Left ventricle myocardium inferior (tissue), 1 donor: ENCODE measurements around the gene GLIS2. TPM values are rescaled to one million over a fixed set of nuclear protein-coding genes. Genes with fewer than 3 reads are reported as not detected.

Experiments used
- DNase-seq: peaks from one replicate; pipeline ENCODE4 v3.0.0-alpha.2; 2020
- H3K27ac ChIP-seq: fragments of 200-600 bp; replicated peaks from 2 replicates; pipeline ENCODE4 v1.8.0; 2021
- H3K27me3 ChIP-seq: fragments of 200-600 bp; 2 replicates; pipeline ENCODE4 v1.8.0; 2021; ENCODE audit warnings: low read depth
- H3K36me3 ChIP-seq: fragments of 200-600 bp; 2 replicates; pipeline ENCODE4 v1.8.0; 2021
- H3K4me1 ChIP-seq: fragments of 200-600 bp; 2 replicates; pipeline ENCODE4 v1.8.0; 2021
- H3K4me3 ChIP-seq: fragments of 200-600 bp; 2 replicates; pipeline ENCODE4 v1.8.0; 2021; ENCODE audit warnings: mild to moderate bottlenecking, moderate library complexity
- H3K9me3 ChIP-seq: fragments of 200-600 bp; replicated peaks from 2 replicates; pipeline ENCODE4 v1.8.0; 2021
- intact Hi-C: fragments of 100-400 bp; cut with micrococcal nuclease; formaldehyde crosslinking; loops from one replicate; pipeline ENCODE4 v1.11.0; 2022
- total RNA-seq: library from RNA; stranded (reverse); fragmentation: NEBNext Ultra II Directional; extraction: Animal tissue kit (Norgen Biotek cat#: 25700); gene quantifications from one replicate; pipeline ENCODE4 v1.2.1, GENCODE V29; 2021
- TF ChIP-seq, protein P1 (sequence below): fragments of 200-600 bp; IDR thresholded peaks from 2 replicates; pipeline ENCODE4 v1.8.0; 2021; ENCODE audit warnings: antibody characterized with exemption, mild to moderate bottlenecking, borderline replicate concordance
- donor health status: DM: no; HTN: yes; CAD: no; lungs with severe emphysema.

GLIS2 gene
- total RNA-seq, 1 donor from 2014 or later, result 17.2 TPM

DNA sequence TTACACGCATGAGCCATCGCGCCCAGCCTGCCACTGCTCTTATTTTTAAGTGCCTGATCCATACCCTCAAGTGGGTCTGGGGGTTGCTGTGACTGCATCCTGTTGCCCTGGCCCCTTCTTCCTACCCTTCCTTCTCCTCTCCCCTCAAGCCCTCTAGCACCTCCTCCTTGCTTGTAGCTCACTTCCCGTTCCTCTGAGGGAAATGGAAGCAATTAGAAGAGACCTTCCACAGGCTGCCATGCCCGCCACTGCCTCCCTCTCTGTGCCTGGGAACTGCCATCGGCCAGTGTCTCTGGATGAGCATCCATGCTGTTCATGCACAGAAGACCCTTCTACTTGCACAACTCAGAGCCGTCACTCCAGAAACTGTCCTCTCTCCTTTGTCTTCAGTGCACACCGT lies 32.4 kb upstream of the GLIS2 start:
- H3K4me3 ChIP-seq, result no peak overlapping the region
- no peaks in the 10 kb centered on the region for H3K27me3 ChIP-seq
- H3K4me1 ChIP-seq, result peaks cover 6% of the 10 kb centered on the region
- intact Hi-C loops, result no loop called here
- no peak for DNase-seq
- H3K36me3 ChIP-seq, result no peaks in the 10 kb centered on the region
- no peak overlapping the region for H3K27ac ChIP-seq
- TF ChIP-seq, protein P1, sequence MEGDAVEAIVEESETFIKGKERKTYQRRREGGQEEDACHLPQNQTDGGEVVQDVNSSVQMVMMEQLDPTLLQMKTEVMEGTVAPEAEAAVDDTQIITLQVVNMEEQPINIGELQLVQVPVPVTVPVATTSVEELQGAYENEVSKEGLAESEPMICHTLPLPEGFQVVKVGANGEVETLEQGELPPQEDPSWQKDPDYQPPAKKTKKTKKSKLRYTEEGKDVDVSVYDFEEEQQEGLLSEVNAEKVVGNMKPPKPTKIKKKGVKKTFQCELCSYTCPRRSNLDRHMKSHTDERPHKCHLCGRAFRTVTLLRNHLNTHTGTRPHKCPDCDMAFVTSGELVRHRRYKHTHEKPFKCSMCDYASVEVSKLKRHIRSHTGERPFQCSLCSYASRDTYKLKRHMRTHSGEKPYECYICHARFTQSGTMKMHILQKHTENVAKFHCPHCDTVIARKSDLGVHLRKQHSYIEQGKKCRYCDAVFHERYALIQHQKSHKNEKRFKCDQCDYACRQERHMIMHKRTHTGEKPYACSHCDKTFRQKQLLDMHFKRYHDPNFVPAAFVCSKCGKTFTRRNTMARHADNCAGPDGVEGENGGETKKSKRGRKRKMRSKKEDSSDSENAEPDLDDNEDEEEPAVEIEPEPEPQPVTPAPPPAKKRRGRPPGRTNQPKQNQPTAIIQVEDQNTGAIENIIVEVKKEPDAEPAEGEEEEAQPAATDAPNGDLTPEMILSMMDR, result no peak
- H3K9me3 ChIP-seq, result no peaks in the 10 kb centered on the region

DNA sequence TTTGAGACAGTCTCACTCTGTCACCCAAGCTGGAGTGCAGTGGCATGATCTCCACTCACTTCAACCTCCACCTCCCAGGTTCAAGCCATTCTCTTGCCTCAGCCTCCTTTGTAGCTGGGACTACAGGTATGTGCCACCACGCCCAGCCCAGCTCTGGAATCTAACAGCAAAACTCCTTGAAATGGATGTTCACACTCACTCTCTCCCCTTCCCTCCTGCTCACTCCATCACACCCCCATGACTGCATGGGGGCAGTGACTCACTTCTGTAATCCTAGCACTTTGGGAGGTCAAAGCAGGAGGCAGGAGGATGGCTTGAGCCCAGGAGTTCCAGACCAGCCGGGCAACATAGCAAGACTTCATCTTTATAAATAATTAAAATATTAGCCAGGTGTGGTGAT lies 31.9 kb upstream of the GLIS2 start:
- Histone ChIP-seq H3K4me1 (peaks cover 10% of the 10 kb centered on the region), H3K36me3 (no peaks in the 10 kb centered on the region), H3K4me3 (no peak overlapping the region), H3K27me3 (no peaks in the 10 kb centered on the region), H3K27ac (no peak overlapping the region), H3K9me3 (no peaks in the 10 kb centered on the region)
- TF ChIP-seq, protein P1, result no peak
- intact Hi-C loops, result no loop called here
- no peak for DNase-seq

DNA sequence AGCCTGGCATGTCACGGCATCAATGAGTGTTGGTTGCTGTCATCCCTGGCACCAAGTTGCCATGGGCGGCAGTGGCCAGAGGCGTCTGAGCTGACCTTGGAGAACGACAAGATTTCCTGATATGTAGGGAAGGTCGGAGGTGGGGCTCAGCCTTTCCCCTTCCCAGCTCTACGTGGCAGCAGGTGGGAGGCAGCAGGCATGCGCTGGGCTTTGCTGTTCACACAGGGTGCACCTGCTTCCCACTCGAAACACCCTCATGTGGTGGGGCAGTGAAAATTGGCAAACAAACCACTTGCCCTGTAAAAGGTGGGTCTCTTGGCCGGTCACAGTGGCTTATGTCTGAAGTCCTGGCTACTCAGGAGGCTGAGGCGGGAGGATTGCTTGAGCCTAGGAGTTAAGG lies 30.7 kb upstream of the GLIS2 start:
- intact Hi-C loops, result loop anchor here (5.0 kb wide), 1 partner anchor 47 kb away; no protein-coding TSS in a partner anchor
- no peak overlapping the region for H3K27ac ChIP-seq
- peaks cover 10% of the 10 kb centered on the region for H3K4me1 ChIP-seq
- H3K27me3 ChIP-seq, result no peaks in the 10 kb centered on the region
- TF ChIP-seq, protein P1, result no peak
- DNase-seq, result no peak
- no peaks in the 10 kb centered on the region for H3K36me3 ChIP-seq
- H3K9me3 ChIP-seq, result no peaks in the 10 kb centered on the region
- H3K4me3 ChIP-seq, result no peak overlapping the region

DNA sequence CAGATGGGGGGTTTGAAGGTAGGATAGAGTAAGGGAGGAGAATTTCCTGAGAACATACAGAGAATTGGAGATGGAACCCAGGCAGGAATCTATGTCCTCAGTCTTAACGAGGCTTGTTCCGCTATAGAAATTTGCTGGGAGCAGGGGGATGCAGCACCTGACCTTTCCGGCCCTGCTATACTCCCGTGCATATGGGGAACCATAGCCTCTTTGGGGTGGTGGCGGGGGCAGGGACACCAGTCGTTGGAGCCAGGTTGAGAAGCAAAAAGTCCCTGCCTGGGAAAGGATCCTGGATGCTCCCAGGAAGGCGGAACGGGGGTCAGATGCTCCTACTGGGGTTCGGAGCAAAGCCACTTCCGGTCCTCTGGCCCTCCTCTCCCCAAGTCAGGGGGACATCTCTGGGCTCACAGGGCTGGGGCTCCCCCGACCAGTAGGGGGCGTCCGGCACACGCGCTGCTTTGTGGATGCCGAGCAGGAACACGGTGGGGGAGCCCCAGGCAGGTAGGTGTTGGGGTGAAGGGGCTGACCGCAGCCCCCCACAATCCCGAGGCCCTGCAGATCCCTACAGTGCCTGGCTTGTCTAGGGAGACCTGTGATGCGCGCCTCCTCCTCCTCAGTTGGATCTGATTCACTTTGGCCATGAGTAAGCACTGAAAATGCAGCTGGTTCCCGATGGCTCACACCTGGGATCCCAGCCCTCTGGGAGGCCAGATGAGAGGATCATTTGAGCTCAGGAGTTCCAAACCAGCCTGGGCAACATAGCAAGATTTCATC lies 27.5 kb upstream of the GLIS2 start:
- Histone ChIP-seq H3K4me3 (no peak overlapping the region), H3K9me3 (no peaks in the 10 kb centered on the region), H3K27ac (no peak overlapping the region), H3K27me3 (no peaks in the 10 kb centered on the region), H3K36me3 (no peaks in the 10 kb centered on the region), H3K4me1 (peaks cover 31% of the 10 kb centered on the region)
- intact Hi-C loops, result loop anchor here (5.0 kb wide), 1 partner anchor 44 kb away; no protein-coding TSS in a partner anchor
- DNase-seq, result peak; percentile 73
- TF ChIP-seq, protein P1, result peak; percentile 97

DNA sequence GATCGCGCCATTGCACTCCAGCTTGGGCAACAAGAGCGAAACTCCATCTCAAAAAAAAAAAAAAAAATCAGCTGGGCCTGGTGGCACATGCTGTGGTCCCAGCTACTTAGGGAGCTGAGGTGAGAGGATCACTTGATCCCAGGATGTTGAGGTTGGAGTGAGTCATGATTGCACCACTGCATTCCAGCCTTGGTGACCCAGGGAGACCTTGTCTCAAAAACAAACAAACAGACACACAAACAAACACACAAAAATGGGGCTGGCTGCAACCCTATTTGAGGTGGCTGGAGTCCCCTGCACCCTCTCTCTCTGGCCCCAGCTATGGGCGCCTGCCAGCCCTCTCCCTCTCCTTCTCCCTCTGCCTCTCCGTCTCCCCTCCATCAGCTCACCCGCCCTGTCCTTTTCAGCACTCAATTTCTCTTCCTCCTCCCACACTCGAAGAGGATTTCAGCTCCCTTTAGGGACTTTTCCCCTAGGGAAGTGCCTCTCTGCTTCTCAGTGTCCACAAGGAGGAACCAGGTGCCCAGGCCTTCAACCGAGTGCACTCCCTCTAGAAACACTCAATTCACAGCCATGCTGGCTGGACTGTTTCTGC lies 25.5 kb upstream of the GLIS2 start:
- intact Hi-C loops, result no loop called here
- Histone ChIP-seq H3K27ac (no peak overlapping the region), H3K4me1 (peaks cover 43% of the 10 kb centered on the region), H3K4me3 (no peak overlapping the region), H3K36me3 (no peaks in the 10 kb centered on the region), H3K9me3 (no peaks in the 10 kb centered on the region), H3K27me3 (no peaks in the 10 kb centered on the region)
- no peak for DNase-seq
- TF ChIP-seq, protein P1, result no peak
